BLaER1 treated with 17β-estradiol and CSF1 and Interleukin-3, amounts not matched to agents 10 nM and 100 nM (cell line): ENCODE results near the gene MTHFD1.

Experiments
- H3K27ac ChIP-seq, 11 experiments: shearing (Covaris generic); formaldehyde crosslinking; 2 replicates each; pipeline ENCODE4 v1.8.1; 2022
- H3K27me3 ChIP-seq, 11 experiments: shearing (Covaris generic); formaldehyde crosslinking; 2 replicates each; pipeline ENCODE4 v1.8.1; 2022
- H3K36me3 ChIP-seq, 11 experiments: shearing (Covaris generic); formaldehyde crosslinking; 2 replicates each; pipeline ENCODE4 v1.8.1; 2022
- H3K4me1 ChIP-seq, 10 experiments: shearing (Covaris generic); formaldehyde crosslinking; 2 replicates each; pipeline ENCODE4 v1.8.1; 2022
- H3K4me2 ChIP-seq, 11 experiments: shearing (Covaris generic); formaldehyde crosslinking; 2 replicates each; pipeline ENCODE4 v1.8.1; 2022
- H3K4me3 ChIP-seq, 10 experiments: shearing (Covaris generic); formaldehyde crosslinking; 2 replicates each; pipeline ENCODE4 v1.8.1; 2022
- H3K9ac ChIP-seq, 11 experiments: shearing (Covaris generic); formaldehyde crosslinking; 2 replicates each; pipeline ENCODE4 v1.8.1; 2022
- H3K9me3 ChIP-seq, 11 experiments: shearing (Covaris generic); formaldehyde crosslinking; replicated peaks in 1 of 11; 2 replicates each; pipeline ENCODE4 v1.8.1; 2022
- H4K20me1 ChIP-seq, 11 experiments: shearing (Covaris generic); formaldehyde crosslinking; 2 replicates each; pipeline ENCODE4 v1.8.1; 2022
- Cebpa-rat ChIP-seq, 11 experiments: shearing (Covaris generic); IDR thresholded peaks; 2 replicates each; pipeline ENCODE4 v1.8.1; 2022

The MTHFD1 gene

DNA sequence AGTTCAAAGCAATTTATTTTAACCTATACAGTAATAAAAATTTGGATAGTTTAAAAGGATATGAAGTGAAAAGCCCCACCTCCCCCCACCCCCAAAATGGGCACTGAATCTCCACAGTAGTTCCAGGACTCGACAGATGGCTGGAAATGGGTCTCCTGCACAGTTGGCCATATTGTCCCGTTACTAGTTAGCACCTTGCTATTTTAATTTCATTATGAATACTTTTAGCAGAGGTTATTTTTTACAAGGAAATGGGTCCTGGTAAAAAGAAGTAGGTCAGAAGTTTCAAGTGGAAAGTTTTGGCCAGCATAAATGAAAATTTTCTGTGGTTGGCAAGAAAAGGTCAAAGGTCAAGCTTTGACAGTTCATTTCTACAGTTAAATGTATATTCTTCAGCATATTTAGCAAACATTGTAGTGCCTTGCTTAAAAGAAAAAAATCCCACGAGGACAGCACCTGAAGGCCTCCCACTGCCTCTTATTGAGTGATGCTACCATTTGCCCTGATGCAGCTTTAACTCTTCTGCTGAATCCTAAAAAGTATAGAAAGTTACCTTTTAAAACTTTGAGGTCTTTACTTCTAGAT is 28.3 kb downstream of the MTHFD1 start:
- no peak overlapping the region for H3K4me3 ChIP-seq
- TF ChIP-seq Cebpa-rat (IDR thresholded peaks at IDR 0.05) = no peak
- no peak overlapping the region for H3K9ac ChIP-seq
- peaks cover 79 to 100% (median 98%) of the 10 kb centered on the region in 11 experiments for H3K36me3 ChIP-seq
- no peak overlapping the region for H3K27ac ChIP-seq
- 0 out of 22 replicates have a peak overlapping the region, but pooled peaks of 2 of the 11 experiments have one; percentile 4 to 18 for H3K4me2 ChIP-seq
- no peaks in the 10 kb centered on the region for H3K27me3 ChIP-seq
- H3K4me1 ChIP-seq = peaks cover 0 to 19% (median 0%) of the 10 kb centered on the region in 10 experiments; a peak in 4 of 20 replicates
- no peaks in the 10 kb centered on the region for H3K9me3 ChIP-seq
- H4K20me1 ChIP-seq = peaks cover 0 to 6% (median 0%) of the 10 kb centered on the region in 11 experiments; a peak in 2 of 22 replicates

DNA sequence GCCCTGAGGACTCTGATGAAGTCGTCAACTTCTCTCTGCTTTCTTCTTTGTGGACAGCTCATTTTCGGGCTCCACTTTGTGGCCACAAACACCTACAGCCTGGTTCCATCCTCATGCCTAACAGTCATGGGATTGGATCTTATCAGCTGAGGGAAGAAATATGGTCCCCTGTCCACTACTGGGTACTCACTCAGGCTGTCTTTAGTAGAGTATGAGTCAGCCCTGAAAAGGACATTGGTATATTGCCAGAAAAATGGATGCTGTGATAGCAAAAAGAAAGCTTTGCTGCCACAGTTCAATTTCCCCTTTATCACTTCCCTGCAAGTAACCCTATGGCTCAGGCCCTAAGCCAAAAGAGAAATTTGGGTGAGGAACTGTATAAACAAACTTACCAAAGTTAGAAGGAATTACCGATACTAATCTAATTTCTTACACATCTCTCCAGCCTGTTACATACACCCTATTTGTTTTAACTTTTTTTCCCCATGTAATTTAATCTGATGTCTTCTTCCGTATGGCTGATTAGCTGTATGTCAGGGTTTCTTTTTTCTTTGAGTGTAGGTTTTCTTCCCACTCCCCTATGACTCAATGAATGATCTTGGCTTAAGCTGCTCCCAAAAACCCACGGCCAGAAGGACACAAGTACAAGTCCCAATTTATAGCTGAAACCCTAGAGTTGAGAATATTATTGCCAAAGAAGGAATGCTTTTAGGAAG is 29.1 kb downstream of the MTHFD1 start:
- Histone ChIP-seq H3K4me2 (peak overlapping the region in 2 of 11 experiments; percentile 8 to 26; a peak in 4 of 22 replicates), H3K4me1 (peaks cover 0 to 19% (median 0%) of the 10 kb centered on the region in 10 experiments; a peak in 4 of 20 replicates), H4K20me1 (peaks cover 0 to 6% (median 0%) of the 10 kb centered on the region in 11 experiments; a peak in 2 of 22 replicates), H3K9ac (no peak overlapping the region), H3K27ac (no peak overlapping the region), H3K9me3 (no peaks in the 10 kb centered on the region), H3K4me3 (no peak overlapping the region), H3K27me3 (no peaks in the 10 kb centered on the region), H3K36me3 (peaks cover 71 to 100% (median 97%) of the 10 kb centered on the region in 11 experiments)
- no peak for TF ChIP-seq Cebpa-rat (IDR thresholded peaks at IDR 0.05)

DNA sequence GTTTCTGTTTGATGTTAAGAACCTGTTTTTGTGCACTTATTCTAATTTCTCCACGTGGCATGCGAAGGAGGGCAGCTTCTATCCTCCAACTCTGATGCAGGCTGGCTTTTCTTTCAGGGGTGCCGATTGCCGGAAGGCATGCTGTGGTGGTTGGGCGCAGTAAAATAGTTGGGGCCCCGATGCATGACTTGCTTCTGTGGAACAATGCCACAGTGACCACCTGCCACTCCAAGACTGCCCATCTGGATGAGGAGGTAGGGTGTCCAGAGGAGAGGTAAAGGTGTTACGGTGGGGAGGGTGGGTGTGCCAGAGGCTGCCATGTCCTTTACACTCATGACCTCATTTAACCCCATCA is 29.6 kb downstream of the MTHFD1 start:
- H3K4me3 ChIP-seq = no peak overlapping the region
- H4K20me1 ChIP-seq = peaks cover 0 to 6% (median 0%) of the 10 kb centered on the region in 11 experiments; a peak in 3 of 22 replicates
- peaks cover 67 to 100% (median 98%) of the 10 kb centered on the region in 11 experiments for H3K36me3 ChIP-seq
- TF ChIP-seq Cebpa-rat (IDR thresholded peaks at IDR 0.05) = no peak
- H3K27ac ChIP-seq = no peak overlapping the region
- no peaks in the 10 kb centered on the region for H3K9me3 ChIP-seq
- no peak overlapping the region for H3K9ac ChIP-seq
- H3K27me3 ChIP-seq = no peaks in the 10 kb centered on the region
- H3K4me2 ChIP-seq = peak overlapping the region in 2 of 11 experiments; percentile 8 to 26; a peak in 2 of 22 replicates
- H3K4me1 ChIP-seq = peaks cover 0 to 19% (median 0%) of the 10 kb centered on the region in 10 experiments; a peak in 4 of 20 replicates

DNA sequence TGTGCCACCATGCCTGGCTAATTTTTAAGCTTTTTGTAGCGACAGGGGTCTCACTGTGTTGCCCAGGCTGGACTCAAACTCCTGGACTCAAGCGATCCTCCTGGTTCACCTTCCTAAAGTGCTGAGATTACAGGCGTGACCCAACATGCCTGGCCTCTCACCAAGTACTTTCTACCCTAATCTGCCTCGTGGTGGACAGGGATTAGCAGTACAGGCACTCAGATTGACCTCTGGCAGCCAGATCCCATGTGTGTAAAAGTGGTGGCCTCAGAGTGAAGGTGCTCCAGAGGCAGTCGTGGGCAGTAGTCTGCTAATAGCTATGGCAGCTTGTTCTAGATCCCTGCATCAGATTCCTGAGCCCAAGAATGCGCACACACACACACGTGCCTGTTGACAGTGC is 30.9 kb downstream of the MTHFD1 start:
- TF ChIP-seq Cebpa-rat (IDR thresholded peaks at IDR 0.05) = no peak
- Histone ChIP-seq H3K9ac (no peak overlapping the region), H3K4me3 (no peak overlapping the region), H3K27ac (no peak overlapping the region), H3K4me1 (peaks cover 0 to 19% (median 0%) of the 10 kb centered on the region in 10 experiments; a peak in 4 of 20 replicates), H3K4me2 (no peak overlapping the region), H3K27me3 (no peaks in the 10 kb centered on the region), H4K20me1 (peaks cover 0 to 6% (median 0%) of the 10 kb centered on the region in 11 experiments; a peak in 3 of 22 replicates), H3K36me3 (peaks cover 65 to 100% (median 98%) of the 10 kb centered on the region in 11 experiments), H3K9me3 (no peaks in the 10 kb centered on the region)

DNA sequence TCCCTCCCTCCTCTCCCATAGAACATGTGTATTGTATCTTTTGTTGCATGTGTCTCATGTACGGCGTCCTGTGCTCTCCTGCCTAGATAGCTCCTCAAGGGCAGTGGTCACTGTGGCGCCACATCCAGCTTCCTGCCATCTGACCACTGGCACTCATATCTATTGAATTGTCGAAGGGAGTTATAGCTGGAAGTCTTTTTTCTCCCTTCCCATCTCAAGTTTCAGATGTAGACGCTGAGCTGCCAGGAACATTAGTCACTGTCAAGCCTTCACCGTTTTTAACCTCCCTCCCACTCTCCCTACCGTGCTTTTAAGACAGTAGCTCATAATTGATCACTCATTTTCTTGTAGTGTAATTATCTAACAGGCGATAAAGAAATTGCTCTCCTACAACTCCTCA is 33.0 kb downstream of the MTHFD1 start:
- Histone ChIP-seq H3K27ac (no peak overlapping the region), H3K9me3 (no peaks in the 10 kb centered on the region), H3K4me1 (peaks cover 0 to 19% (median 0%) of the 10 kb centered on the region in 10 experiments; a peak in 4 of 20 replicates), H3K36me3 (peaks cover 67 to 100% (median 99%) of the 10 kb centered on the region in 11 experiments), H3K4me3 (no peak overlapping the region), H3K27me3 (no peaks in the 10 kb centered on the region), H3K4me2 (no peak overlapping the region), H3K9ac (no peak overlapping the region), H4K20me1 (peaks cover 0 to 4% (median 0%) of the 10 kb centered on the region in 11 experiments; a peak in 3 of 22 replicates)
- TF ChIP-seq Cebpa-rat (IDR thresholded peaks at IDR 0.05) = no peak

DNA sequence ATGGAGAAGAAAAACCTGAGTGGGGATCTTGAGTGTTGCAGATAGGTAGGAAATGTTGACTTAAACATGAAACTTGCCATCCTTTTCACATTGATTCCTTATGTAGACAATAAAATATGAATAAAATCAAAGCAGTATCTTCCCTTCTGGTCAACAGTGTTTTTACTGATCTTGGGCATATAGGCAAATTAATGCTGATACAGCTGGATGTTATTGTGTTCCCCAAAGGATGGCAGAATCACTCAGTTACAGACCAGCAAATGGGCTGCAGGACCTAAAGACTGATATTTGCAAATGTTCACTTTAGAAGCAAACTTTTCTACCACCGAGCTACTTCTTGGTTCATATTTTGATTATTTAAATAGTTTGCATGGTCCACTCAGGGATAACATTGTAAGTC is 33.9 kb downstream of the MTHFD1 start:
- Histone ChIP-seq H3K9ac (no peak overlapping the region), H3K4me2 (no peak overlapping the region), H3K36me3 (peaks cover 67 to 100% (median 99%) of the 10 kb centered on the region in 11 experiments), H4K20me1 (peaks cover 0 to 4% (median 0%) of the 10 kb centered on the region in 11 experiments; a peak in 3 of 22 replicates), H3K27ac (no peak overlapping the region), H3K4me1 (peaks cover 0 to 11% (median 0%) of the 10 kb centered on the region in 10 experiments; a peak in 3 of 20 replicates), H3K9me3 (no peaks in the 10 kb centered on the region), H3K27me3 (no peaks in the 10 kb centered on the region), H3K4me3 (no peak overlapping the region)
- no peak for TF ChIP-seq Cebpa-rat (IDR thresholded peaks at IDR 0.05)

DNA sequence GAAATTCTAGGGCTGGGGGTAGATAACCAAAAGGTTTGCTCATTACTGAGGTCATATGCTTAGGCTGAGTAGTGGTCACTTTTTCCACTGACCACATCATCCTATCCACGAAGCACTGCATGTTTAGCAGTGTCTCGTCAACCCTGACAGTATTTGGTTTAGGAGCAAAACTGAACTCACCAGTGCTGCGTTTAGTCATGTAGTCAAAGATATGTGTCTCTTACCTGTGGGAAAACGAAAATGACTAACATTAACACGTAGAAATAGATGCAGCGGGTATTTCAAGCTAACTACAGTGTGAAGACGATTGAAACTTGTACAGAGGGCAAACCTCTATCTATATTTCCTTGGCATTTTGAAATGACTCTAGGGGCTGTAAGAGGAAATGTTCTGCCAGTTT is 34.6 kb downstream of the MTHFD1 start:
- no peak overlapping the region for H3K4me3 ChIP-seq
- no peak overlapping the region for H3K27ac ChIP-seq
- peaks cover 0 to 4% (median 0%) of the 10 kb centered on the region in 10 experiments; a peak in 3 of 20 replicates for H3K4me1 ChIP-seq

DNA sequence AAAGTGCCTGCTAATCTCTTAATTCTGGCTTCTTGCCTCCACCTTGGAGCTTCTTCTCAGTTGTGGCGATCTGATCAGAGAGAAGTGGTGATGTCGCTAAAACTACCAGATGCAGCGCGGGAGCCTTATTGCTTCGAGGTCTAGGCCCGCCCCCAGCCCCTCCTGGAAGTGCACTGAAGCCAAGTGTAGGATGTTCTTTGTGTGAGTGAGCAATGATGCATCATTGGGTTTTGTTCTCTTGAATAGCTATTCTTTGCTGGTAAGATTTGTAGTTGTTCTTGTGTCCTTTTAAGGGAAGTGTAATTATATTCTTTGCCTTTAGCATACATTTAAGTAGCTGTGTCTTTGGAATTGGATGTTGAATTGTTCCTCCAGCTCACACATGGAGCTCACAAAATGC is 35.8 kb downstream of the MTHFD1 start:
- Histone ChIP-seq H3K4me1 (no peaks in the 10 kb centered on the region), H3K4me2 (no peak overlapping the region)

More for the DNA sequence above, 34.6 kb downstream of the MTHFD1 start:
- Histone ChIP-seq H3K36me3 (peaks cover 75 to 100% (median 99%) of the 10 kb centered on the region in 11 experiments), H4K20me1 (peaks cover 0 to 4% (median 0%) of the 10 kb centered on the region in 11 experiments; a peak in 3 of 22 replicates), H3K4me2 (no peak overlapping the region), H3K27me3 (no peaks in the 10 kb centered on the region), H3K9me3 (no peaks in the 10 kb centered on the region), H3K9ac (no peak overlapping the region)
- no peak for TF ChIP-seq Cebpa-rat (IDR thresholded peaks at IDR 0.05)

DNA sequence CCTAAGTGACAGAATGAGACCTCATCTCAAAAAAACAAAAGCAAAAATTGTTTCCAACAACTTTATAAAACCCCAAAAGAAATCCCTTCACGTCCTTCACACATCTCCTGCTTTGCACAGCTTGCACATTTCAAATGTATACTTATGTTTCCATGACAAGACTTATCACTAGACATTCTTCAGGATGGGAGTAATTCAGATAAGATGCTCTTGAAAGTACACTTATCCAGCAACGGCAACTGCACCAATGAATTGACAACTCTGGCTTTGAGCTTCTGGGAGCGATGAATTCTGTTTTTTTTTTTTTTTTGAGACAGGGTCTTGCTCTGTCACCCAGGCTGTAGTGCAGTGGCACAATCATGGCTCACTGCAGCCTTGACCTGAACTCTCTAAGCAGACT is 46.4 kb downstream of the MTHFD1 start:
- Histone ChIP-seq H3K4me1 (peaks cover 0 to 12% (median 0%) of the 10 kb centered on the region in 10 experiments; a peak in 6 of 20 replicates), H3K9ac (no peak overlapping the region), H3K9me3 (no peaks in the 10 kb centered on the region), H3K27me3 (no peaks in the 10 kb centered on the region), H3K27ac (no peak overlapping the region), H3K36me3 (peaks cover 81 to 100% (median 99%) of the 10 kb centered on the region in 11 experiments), H4K20me1 (peaks cover 0 to 6% (median 0%) of the 10 kb centered on the region in 11 experiments; a peak in 4 of 22 replicates), H3K4me2 (no peak overlapping the region), H3K4me3 (no peak overlapping the region)
- no peak for TF ChIP-seq Cebpa-rat (IDR thresholded peaks at IDR 0.05)

More for the DNA sequence above, 35.8 kb downstream of the MTHFD1 start:
- Histone ChIP-seq H3K9me3 (no peaks in the 10 kb centered on the region), H3K4me3 (no peak overlapping the region), H3K27ac (no peak overlapping the region), H3K36me3 (peaks cover 83 to 100% (median 100%) of the 10 kb centered on the region in 11 experiments), H3K9ac (no peak overlapping the region), H3K27me3 (no peaks in the 10 kb centered on the region), H4K20me1 (peaks cover 0 to 4% (median 0%) of the 10 kb centered on the region in 11 experiments; a peak in 3 of 22 replicates)
- no peak for TF ChIP-seq Cebpa-rat (IDR thresholded peaks at IDR 0.05)
